NT2/D1 (cell line): ENCODE results near the gene PPP1R36.
"Not testable (repeated sequence)": the region's sequence is repeated elsewhere in the genome, so short reads cannot be mapped to it uniquely, and the experiment has no call there.

Source experiments
- DNase-seq: peaks from one replicate; pipeline ENCODE4 v3.0.0-alpha.2; 2011; ENCODE audit warnings: low read depth, low spot score
- H3K27me3 ChIP-seq: 2 replicates; pipeline ENCODE4 v1.6.0; 2011; ENCODE audit warnings: mild to moderate bottlenecking; ENCODE audit not compliant: insufficient read length, insufficient read depth
- H3K36me3 ChIP-seq: 2 replicates; pipeline ENCODE4 v1.6.1; 2011; ENCODE audit warnings: mild to moderate bottlenecking, low read length, mixed read lengths; ENCODE audit not compliant: insufficient read depth, insufficient read length
- H3K4me1 ChIP-seq: 2 replicates; pipeline ENCODE4 v1.5.1; 2011; ENCODE audit not compliant: insufficient read depth, insufficient read length
- H3K4me3 ChIP-seq: 2 replicates; pipeline ENCODE4 v1.5.1; 2011; ENCODE audit warnings: low read depth; ENCODE audit not compliant: insufficient read length
- H3K9ac ChIP-seq: 2 replicates; pipeline ENCODE4 v1.6.0; 2011; ENCODE audit warnings: low read depth; ENCODE audit not compliant: insufficient read length
- H3K9me3 ChIP-seq: 2 replicates; pipeline ENCODE4 v1.5.1; 2011; ENCODE audit warnings: mild to moderate bottlenecking, low read length; ENCODE audit not compliant: insufficient read depth
- SUZ12 ChIP-seq: IDR thresholded peaks from 2 replicates; pipeline ENCODE4 v1.6.1; 2011; ENCODE audit not compliant: insufficient read length, insufficient read depth; ENCODE audit errors: extremely low read depth
- YY1 ChIP-seq: IDR thresholded peaks from 2 replicates; pipeline ENCODE4 v1.6.1; 2011; ENCODE audit not compliant: insufficient read length, insufficient read depth
- ZNF274 ChIP-seq: IDR thresholded peaks from 2 replicates; pipeline ENCODE4 v1.6.1; 2011; ENCODE audit warnings: mild to moderate bottlenecking, low read depth, low read length

Gene PPP1R36

DNA sequence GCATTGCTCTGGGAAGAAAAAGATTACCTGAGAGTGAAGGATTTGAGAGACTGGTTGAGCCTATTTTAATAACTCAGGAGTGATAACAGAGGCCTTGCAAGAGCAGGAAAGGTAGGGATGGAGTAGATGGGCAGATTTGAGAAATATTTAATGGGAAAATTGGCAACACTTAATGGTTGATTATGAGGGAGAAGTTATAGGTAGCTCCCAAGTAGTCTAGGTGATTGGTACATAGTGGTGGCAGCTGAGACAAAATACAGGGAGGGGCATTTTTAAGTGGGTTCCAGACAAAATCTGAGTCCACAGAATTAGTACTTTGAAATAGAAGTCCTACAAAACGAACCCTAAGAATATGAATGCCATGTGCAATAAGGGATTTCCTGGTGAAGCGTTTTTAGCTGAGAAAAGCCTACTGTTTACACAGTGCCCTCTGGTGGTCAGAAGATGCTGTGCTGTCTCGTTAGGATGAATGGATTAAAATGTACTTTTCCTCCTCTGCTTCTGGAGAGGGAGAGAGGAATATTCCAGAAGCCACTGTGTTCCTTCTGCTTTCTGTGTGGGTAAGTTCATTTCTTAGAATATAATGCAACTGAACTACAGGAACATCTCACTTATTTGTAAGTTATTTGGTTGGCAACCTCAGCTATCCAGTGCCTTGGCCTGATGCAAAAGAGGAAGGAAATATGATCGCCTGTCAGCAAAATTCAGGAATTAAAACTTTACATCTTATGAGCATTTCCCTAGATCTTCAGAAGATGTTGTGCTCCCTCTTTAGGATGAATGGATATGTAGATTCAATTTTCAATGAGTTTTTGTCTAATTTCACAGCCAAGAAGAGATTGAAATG, 38.7 kb upstream of the PPP1R36 start:
- H3K9me3 ChIP-seq, result no peaks in the 10 kb centered on the region
- peaks cover 16% of the 10 kb centered on the region for H3K36me3 ChIP-seq
- no peaks in the 10 kb centered on the region for H3K27me3 ChIP-seq
- no peak overlapping the region for H3K9ac ChIP-seq
- DNase-seq, result no peak
- no peak overlapping the region for H3K4me3 ChIP-seq
- TF ChIP-seq YY1 (no peak), SUZ12 (no peak), ZNF274 (no peak)
- no peaks in the 10 kb centered on the region for H3K4me1 ChIP-seq

DNA sequence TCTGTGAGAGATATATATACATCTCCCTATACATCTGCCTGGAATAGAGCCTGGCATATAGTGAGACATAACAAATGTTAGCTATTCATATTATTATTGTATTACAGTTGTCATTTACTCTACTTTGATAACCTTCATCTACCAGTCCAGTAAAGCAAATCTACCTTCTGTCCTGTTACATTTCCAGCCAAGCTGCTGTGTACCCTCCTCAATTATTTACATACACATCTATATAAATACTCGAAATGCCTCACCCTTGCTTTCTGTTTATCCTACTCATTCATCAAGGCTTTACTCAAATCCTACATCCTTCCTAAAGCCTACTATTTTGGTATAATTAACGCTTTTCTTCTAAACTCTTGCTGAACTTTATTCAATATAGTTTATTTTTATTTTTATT, 36.5 kb upstream of the PPP1R36 start:
- Histone ChIP-seq H3K27me3 (no peaks in the 10 kb centered on the region), H3K4me1 (no peaks in the 10 kb centered on the region), H3K36me3 (peaks cover 16% of the 10 kb centered on the region), H3K4me3 (no peak overlapping the region), H3K9me3 (no peaks in the 10 kb centered on the region), H3K9ac (no peak overlapping the region)
- DNase-seq, result no peak
- TF ChIP-seq SUZ12 (no peak), ZNF274 (no peak), YY1 (no peak)

DNA sequence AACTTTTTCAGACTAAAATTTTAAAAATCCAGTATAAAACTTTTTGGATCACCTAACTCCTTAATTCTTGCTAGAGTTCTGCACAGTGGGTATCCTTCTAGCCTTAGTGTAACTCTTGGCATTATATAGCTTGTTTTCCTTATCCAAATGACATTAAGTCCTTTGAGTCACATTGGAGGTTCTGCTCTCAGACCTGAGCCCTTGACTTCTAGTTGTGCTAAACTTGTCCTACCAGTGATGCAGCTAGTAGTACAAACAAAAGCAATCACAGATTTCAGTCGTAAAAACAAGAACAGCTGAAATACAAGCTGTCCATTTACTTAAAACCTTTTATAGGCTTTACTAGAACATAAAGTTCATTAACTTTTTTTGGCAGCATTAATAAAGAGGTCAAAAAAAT, 34.7 kb upstream of the PPP1R36 start:
- TF ChIP-seq YY1 (no peak), ZNF274 (no peak), SUZ12 (no peak)
- Histone ChIP-seq H3K4me3 (no peak overlapping the region), H3K36me3 (peaks cover 12% of the 10 kb centered on the region), H3K9ac (no peak overlapping the region), H3K4me1 (no peaks in the 10 kb centered on the region), H3K9me3 (no peaks in the 10 kb centered on the region), H3K27me3 (no peaks in the 10 kb centered on the region)
- DNase-seq, result no peak

DNA sequence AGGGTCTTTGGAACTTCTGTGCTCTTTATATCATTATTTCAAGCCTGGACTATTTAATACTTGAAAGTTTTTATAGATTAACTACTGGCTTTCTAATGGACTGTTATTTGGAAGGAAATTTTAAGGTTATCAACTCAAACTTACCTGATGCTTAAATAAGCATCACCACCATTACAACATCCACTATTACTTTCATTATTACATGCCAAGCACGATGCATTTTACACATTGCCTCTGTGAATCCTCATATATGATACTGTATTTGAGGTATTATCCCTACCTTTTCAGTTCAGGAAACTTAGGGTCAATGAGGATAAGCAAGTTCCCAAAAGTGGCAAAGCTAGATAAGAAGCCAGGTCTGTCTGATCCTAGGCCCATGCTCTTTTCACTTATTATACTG, 32.8 kb upstream of the PPP1R36 start:
- H3K9ac ChIP-seq, result no peak overlapping the region
- no peaks in the 10 kb centered on the region for H3K4me1 ChIP-seq
- TF ChIP-seq ZNF274 (no peak), SUZ12 (no peak), YY1 (no peak)
- H3K4me3 ChIP-seq, result no peak overlapping the region
- H3K9me3 ChIP-seq, result no peaks in the 10 kb centered on the region
- no peaks in the 10 kb centered on the region for H3K27me3 ChIP-seq
- peaks cover 15% of the 10 kb centered on the region for H3K36me3 ChIP-seq
- DNase-seq, result no peak

GRCh38 chr14:64517667-64518066, 32.1 kb upstream of the PPP1R36 start:
- H3K4me3 ChIP-seq, H3K27me3 ChIP-seq, H3K4me1 ChIP-seq, H3K9ac ChIP-seq, H3K9me3 ChIP-seq, DNase-seq: not testable (repeated sequence)
- peaks cover 19% of the 10 kb centered on the region for H3K36me3 ChIP-seq

DNA sequence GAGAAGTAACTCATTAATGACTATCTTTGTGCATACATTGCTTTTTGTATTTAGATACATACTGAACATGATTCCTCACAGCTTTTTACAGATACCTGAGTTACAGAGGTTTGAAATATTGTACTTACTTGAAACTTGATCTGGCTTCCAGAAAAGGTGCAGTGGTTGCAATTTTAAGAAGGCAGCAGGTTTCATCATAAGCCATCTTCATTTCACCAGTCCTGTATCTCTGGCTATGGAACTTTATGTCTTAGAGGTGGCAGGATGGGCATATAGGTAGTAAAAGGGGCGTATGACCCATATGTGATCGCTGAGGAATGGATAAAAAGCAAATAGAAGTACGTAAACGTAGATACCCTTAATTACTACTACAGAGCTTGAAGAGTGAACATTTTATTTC, 31.5 kb upstream of the PPP1R36 start:
- Histone ChIP-seq H3K9ac (no peak overlapping the region), H3K36me3 (peaks cover 21% of the 10 kb centered on the region), H3K27me3 (no peaks in the 10 kb centered on the region), H3K9me3 (no peaks in the 10 kb centered on the region), H3K4me1 (no peaks in the 10 kb centered on the region), H3K4me3 (no peak overlapping the region)
- no peak for DNase-seq
- TF ChIP-seq YY1 (no peak), SUZ12 (no peak), ZNF274 (no peak)

DNA sequence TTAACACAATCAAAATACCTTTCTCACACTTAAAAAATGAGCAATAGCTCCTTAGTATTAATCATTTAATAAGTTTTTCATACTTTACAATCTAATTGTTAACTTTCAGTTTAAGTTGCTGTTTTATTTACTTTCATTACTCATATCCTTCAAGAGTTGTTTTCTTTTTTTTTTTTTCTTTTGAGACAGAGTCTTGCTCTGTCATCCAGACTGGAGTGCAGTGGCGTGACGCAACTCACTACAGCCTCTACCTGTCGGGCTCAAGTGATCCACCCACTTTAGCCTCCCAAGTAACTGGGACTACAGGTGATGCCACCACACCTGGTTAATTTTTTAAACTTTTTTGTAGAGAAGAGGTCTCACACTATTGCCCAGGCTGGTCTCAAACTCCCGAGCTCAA, 29.1 kb upstream of the PPP1R36 start:
- Histone ChIP-seq H3K36me3 (peaks cover 24% of the 10 kb centered on the region), H3K4me1 (no peaks in the 10 kb centered on the region), H3K9me3 (no peaks in the 10 kb centered on the region), H3K27me3 (no peaks in the 10 kb centered on the region), H3K4me3 (no peak overlapping the region), H3K9ac (no peak overlapping the region)
- DNase-seq, result no peak
- no peak for TF ChIP-seq ZNF274
- no peak for TF ChIP-seq YY1
- no peak for TF ChIP-seq SUZ12
